ENCODE results near the gene CARD11.

GRCh38 chr7:2886391-2886790 is 157.3 kb downstream of the CARD11 start:
- TF ChIP-seq EZH2phosphoT487 (IDR thresholded peaks at IDR 0.05; ENCODE audit: borderline replicate concordance) = no peak
- TF ChIP-seq CTCF (conservative IDR thresholded peaks at IDR 0.05; ENCODE audit: low read length) = no peak
